H9 (cell line): ENCODE results near the gene LRP5. TPM values are rescaled to one million over a fixed set of nuclear protein-coding genes. Genes with fewer than 3 reads are reported as not detected.

Source experiments
- DNase-seq: peaks from one replicate; pipeline ENCODE4 v3.0.0-alpha.2; 2017
- H2AFZ ChIP-seq: one replicate; pipeline ENCODE4 v1.6.1; 2013; ENCODE audit warnings: mild to moderate bottlenecking, low read length, control low read depth, moderate library complexity
- H2AK5ac ChIP-seq: 2 replicates; pipeline ENCODE4 v1.6.1; 2013; ENCODE audit warnings: low read length, control low read depth, mixed read lengths; ENCODE audit not compliant: insufficient read length
- H2BK120ac ChIP-seq: one replicate; pipeline ENCODE4 v1.6.1; 2013; ENCODE audit warnings: low read depth, mild to moderate bottlenecking, low read length, control low read depth, inconsistent platforms; ENCODE audit not compliant: poor library complexity, severe bottlenecking
- H2BK12ac ChIP-seq: 2 replicates; pipeline ENCODE4 v1.6.1; 2013; ENCODE audit warnings: low read length, control low read depth, mixed read lengths, low read depth; ENCODE audit not compliant: insufficient read length
- H2BK15ac ChIP-seq: 2 replicates; pipeline ENCODE4 v1.6.1; 2013; ENCODE audit warnings: low read depth, low read length, control low read depth
- H2BK20ac ChIP-seq: one replicate; pipeline ENCODE4 v1.6.1; 2013; ENCODE audit warnings: low read depth, mild to moderate bottlenecking, low read length, control low read depth, inconsistent platforms; ENCODE audit not compliant: poor library complexity, severe bottlenecking
- H2BK5ac ChIP-seq: 2 replicates; pipeline ENCODE4 v1.6.1; 2013; ENCODE audit warnings: low read length, control low read depth, mixed read lengths; ENCODE audit not compliant: insufficient read length
- H3K14ac ChIP-seq: 2 replicates; pipeline ENCODE4 v1.6.1; 2013; ENCODE audit warnings: low read length, control low read depth; ENCODE audit not compliant: insufficient read depth
- H3K18ac ChIP-seq: 2 replicates; pipeline ENCODE4 v1.6.1; 2013; ENCODE audit warnings: low read depth, mild to moderate bottlenecking, mixed read lengths, low read length, control low read depth; ENCODE audit not compliant: insufficient read length
- H3K23ac ChIP-seq: 2 replicates; pipeline ENCODE4 v1.6.1; 2013; ENCODE audit warnings: low read length, control low read depth, mixed read lengths, low read depth; ENCODE audit not compliant: insufficient read length
- H3K23me2 ChIP-seq: 2 replicates; pipeline ENCODE4 v1.6.1; 2013; ENCODE audit warnings: low read depth, mild to moderate bottlenecking, mixed read lengths, low read length, control low read depth; ENCODE audit not compliant: insufficient read length, poor library complexity, severe bottlenecking
- H3K27ac ChIP-seq: 2 replicates; pipeline ENCODE4 v1.5.1; 2013; ENCODE audit warnings: low read length, control low read depth, mixed read lengths, low read depth; ENCODE audit not compliant: insufficient read length
- H3K27me3 ChIP-seq: 2 replicates; pipeline ENCODE4 v1.6.1; 2013; ENCODE audit warnings: low read length, control low read depth, inconsistent platforms; ENCODE audit not compliant: insufficient read depth
- H3K4ac ChIP-seq: 2 replicates; pipeline ENCODE4 v1.6.1; 2013; ENCODE audit warnings: low read depth, mild to moderate bottlenecking, control low read depth, inconsistent platforms, low read length, moderate library complexity
- H3K4me1 ChIP-seq: 2 replicates; pipeline ENCODE4 v1.6.1; 2013; ENCODE audit warnings: low read length, control low read depth, inconsistent platforms; ENCODE audit not compliant: insufficient read depth
- H3K4me2 ChIP-seq: 2 replicates; pipeline ENCODE4 v1.6.1; 2013; ENCODE audit warnings: low read length, control low read depth, mixed read lengths; ENCODE audit not compliant: insufficient read length, insufficient read depth
- H3K56ac ChIP-seq: 2 replicates; pipeline ENCODE4 v1.6.1; 2013; ENCODE audit warnings: low read depth, mild to moderate bottlenecking, mixed read lengths, low read length, control low read depth; ENCODE audit not compliant: insufficient read length
- H3K79me1 ChIP-seq: 2 replicates; pipeline ENCODE4 v1.6.1; 2013; ENCODE audit warnings: low read depth, mild to moderate bottlenecking, moderate library complexity, low read length, control low read depth, inconsistent platforms; ENCODE audit not compliant: insufficient read depth, poor library complexity, severe bottlenecking
- H3K79me2 ChIP-seq: 2 replicates; pipeline ENCODE4 v1.6.1; 2013; ENCODE audit warnings: low read length, control low read depth, inconsistent platforms; ENCODE audit not compliant: insufficient read depth
- H3K9ac ChIP-seq: 2 replicates; pipeline ENCODE4 v1.6.1; 2013; ENCODE audit warnings: low read length, control low read depth, mixed read lengths; ENCODE audit not compliant: insufficient read length; ENCODE audit errors: extremely low read depth
- H3K9me3 ChIP-seq: one replicate; pipeline ENCODE4 v1.6.1; 2013; ENCODE audit warnings: low read depth, low read length, inconsistent platforms; ENCODE audit not compliant: control insufficient read depth
- H3T11ph ChIP-seq: one replicate; pipeline ENCODE4 v1.6.1; 2013; ENCODE audit warnings: mild to moderate bottlenecking, low read length, control low read depth, inconsistent platforms
- H4K20me1 ChIP-seq: one replicate; pipeline ENCODE4 v1.6.1; 2013; ENCODE audit not compliant: control insufficient read depth, insufficient read length, insufficient read depth
- H4K5ac ChIP-seq: 2 replicates; pipeline ENCODE4 v1.6.1; 2013; ENCODE audit warnings: low read depth, mild to moderate bottlenecking, mixed read lengths, low read length, control low read depth; ENCODE audit not compliant: insufficient read length
- H4K8ac ChIP-seq: replicated peaks from 2 replicates; pipeline ENCODE4 v1.6.1; 2013; ENCODE audit warnings: low read length, control low read depth, mixed read lengths, low read depth; ENCODE audit not compliant: insufficient read length
- H4K91ac ChIP-seq: 2 replicates; pipeline ENCODE4 v1.6.1; 2013; ENCODE audit warnings: low read depth, mild to moderate bottlenecking, moderate library complexity, mixed read lengths, low read length, control low read depth; ENCODE audit not compliant: insufficient read length
- H3K27ac Mint-ChIP-seq, 3 experiments: 2 replicates in 2 of 3; 3 replicates in 1 of 3; pipeline ENCODE4 v1.8.0; 2020 to 2021; ENCODE audit warnings: mixed read lengths in 3 of 3, mild to moderate bottlenecking in 1 of 3, moderate library complexity in 1 of 3
- H3K27me3 Mint-ChIP-seq: 2 replicates; pipeline ENCODE4 v1.8.0; 2021; ENCODE audit warnings: low read depth, mild to moderate bottlenecking, moderate library complexity, mixed read lengths
- H3K36me3 Mint-ChIP-seq, 3 experiments: 2 replicates in 2 of 3; 3 replicates in 1 of 3; pipeline ENCODE4 v1.8.0; 2020 to 2021; ENCODE audit warnings: low read depth in 3 of 3, mixed read lengths in 3 of 3; ENCODE audit not compliant: insufficient read depth in 1 of 3
- H3K4me1 Mint-ChIP-seq, 2 experiments: 2 replicates each; pipeline ENCODE4 v1.8.0; 2020; ENCODE audit warnings: mixed read lengths in 2 of 2
- H3K4me3 Mint-ChIP-seq, 2 experiments: 2 replicates in 1 of 2; 3 replicates in 1 of 2; pipeline ENCODE4 v1.8.0; 2020 to 2021; ENCODE audit warnings: mild to moderate bottlenecking in 2 of 2, mixed read lengths in 2 of 2, moderate library complexity in 1 of 2
- H3K9me3 Mint-ChIP-seq, 2 experiments: 2 replicates in 1 of 2; 3 replicates in 1 of 2; pipeline ENCODE4 v1.8.0; 2020; ENCODE audit warnings: mild to moderate bottlenecking in 2 of 2, mixed read lengths in 2 of 2, moderate library complexity in 1 of 2
- WGBS: extraction: QIAGEN DNeasy Blood & Tissue Kit; methylation state at CpG from one replicate; pipeline ENCODE4 v1.1.7; 2013; ENCODE audit warnings: missing lambda C conversion rate, low lambda C conversion rate, mixed read lengths; ENCODE audit not compliant: insufficient read length; ENCODE audit errors: extremely low coverage; 5-methylcytosine and 5-hydroxymethylcytosine counted together
- total RNA-seq: library from RNA; stranded (reverse); gene quantifications from 2 replicates; pipeline ENCODE4 v1.2.1, GENCODE V29; 2021
- TF ChIP-seq, protein P1 (sequence below): fragments of 200-600 bp; sonication (generic); conservative IDR thresholded peaks from 3 replicates; pipeline ENCODE4 v1.8.0; 2021; ENCODE audit warnings: antibody characterized with exemption, mild to moderate bottlenecking

The LRP5 gene
- total RNA-seq, 1 experiment from 2014 or later, result 38.4 TPM

GRCh38 chr11:68312780-68313573 is 586 bp downstream of the LRP5 start:
- peaks cover 16% of the 10 kb centered on the region; the same call in 1 of the 2 replicates for H3K79me2 ChIP-seq
- no peak overlapping the region for H4K8ac ChIP-seq
- no peak for DNase-seq
- Mint-ChIP-seq H3K9me3 (no peaks in the 10 kb centered on the region; a peak in 2 of 5 replicates), H3K36me3 (no peaks in the 10 kb centered on the region; a peak in 1 of 7 replicates), H3K4me1 (peaks cover 50 to 53% of the 10 kb centered on the region in 2 experiments), H3K27ac (peak overlapping the region in 2 of 3 experiments; percentile 79 to 89; a peak in 3 of 7 replicates), H3K27me3 (peaks cover 4% of the 10 kb centered on the region), H3K4me3 (peak overlapping the region; percentile 87 to 89)
- H4K5ac ChIP-seq, result no peak overlapping the region
- peak overlapping the region; percentile 55 for H3K9ac ChIP-seq
- peak overlapping the region; percentile 75 for H3K4me2 ChIP-seq
- H2AFZ ChIP-seq, result no peak overlapping the region
- H3K23me2 ChIP-seq, result peaks cover 13% of the 10 kb centered on the region
- no peak overlapping the region for H3T11ph ChIP-seq
- no peak overlapping the region for H4K91ac ChIP-seq
- H3K9me3 ChIP-seq, result no peaks in the 10 kb centered on the region
- TF ChIP-seq, protein P1, sequence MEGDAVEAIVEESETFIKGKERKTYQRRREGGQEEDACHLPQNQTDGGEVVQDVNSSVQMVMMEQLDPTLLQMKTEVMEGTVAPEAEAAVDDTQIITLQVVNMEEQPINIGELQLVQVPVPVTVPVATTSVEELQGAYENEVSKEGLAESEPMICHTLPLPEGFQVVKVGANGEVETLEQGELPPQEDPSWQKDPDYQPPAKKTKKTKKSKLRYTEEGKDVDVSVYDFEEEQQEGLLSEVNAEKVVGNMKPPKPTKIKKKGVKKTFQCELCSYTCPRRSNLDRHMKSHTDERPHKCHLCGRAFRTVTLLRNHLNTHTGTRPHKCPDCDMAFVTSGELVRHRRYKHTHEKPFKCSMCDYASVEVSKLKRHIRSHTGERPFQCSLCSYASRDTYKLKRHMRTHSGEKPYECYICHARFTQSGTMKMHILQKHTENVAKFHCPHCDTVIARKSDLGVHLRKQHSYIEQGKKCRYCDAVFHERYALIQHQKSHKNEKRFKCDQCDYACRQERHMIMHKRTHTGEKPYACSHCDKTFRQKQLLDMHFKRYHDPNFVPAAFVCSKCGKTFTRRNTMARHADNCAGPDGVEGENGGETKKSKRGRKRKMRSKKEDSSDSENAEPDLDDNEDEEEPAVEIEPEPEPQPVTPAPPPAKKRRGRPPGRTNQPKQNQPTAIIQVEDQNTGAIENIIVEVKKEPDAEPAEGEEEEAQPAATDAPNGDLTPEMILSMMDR, result no peak
- no peak overlapping the region for H3K27ac ChIP-seq
- H2BK120ac ChIP-seq, result no peak overlapping the region
- WGBS, result no CpG with 5 or more reads among the region's 102 CpGs
- H3K18ac ChIP-seq, result no peak overlapping the region
- H3K23ac ChIP-seq, result no peak overlapping the region
- H4K20me1 ChIP-seq, result no peaks in the 10 kb centered on the region
- peaks cover 6% of the 10 kb centered on the region; the same call in 1 of the 2 replicates for H3K4me1 ChIP-seq
- no peak overlapping the region for H3K4ac ChIP-seq
- peak overlapping the region; percentile 27 for H3K14ac ChIP-seq
- H3K27me3 ChIP-seq, result no peaks in the 10 kb centered on the region
- no peak overlapping the region for H2BK12ac ChIP-seq
- H3K56ac ChIP-seq, result no peak overlapping the region
- H2BK5ac ChIP-seq, result no peak overlapping the region
- H2AK5ac ChIP-seq, result no peak overlapping the region
- no peak overlapping the region for H2BK20ac ChIP-seq
- H3K79me1 ChIP-seq, result no peaks in the 10 kb centered on the region
- no peak overlapping the region for H2BK15ac ChIP-seq
